HEK293 (cell line): ENCODE results near the gene CCDC85C.
A peak's percentile ranks its signal among the peaks of the same experiment; 100 is the strongest.

Experiments used
- CTCF ChIA-PET: fragments of 350-600 bp; formaldehyde crosslinking; extraction: SDS; loops from one replicate; lab custom pipeline; 2021; ENCODE audit warnings: antibody characterized with exemption; lab: Yijun Ruan, JAX
- POLR2A ChIA-PET: fragments of 300-600 bp; formaldehyde crosslinking; extraction: SDS; loops from one replicate; lab custom pipeline; 2020; ENCODE audit warnings: antibody characterized with exemption, inconsistent platforms; lab: Yijun Ruan, JAX
- H3K27ac ChIP-seq: fragments of 200-500 bp; sonication (Bioruptor generic); 2 replicates; pipeline ENCODE4 v1.5.1; 2014; ENCODE audit warnings: low read depth, low read length, control low read depth, inconsistent platforms; ENCODE audit errors: extremely low read depth
- H3K36me3 ChIP-seq, 2 experiments: fragments of 200-500 bp in 1 of 2; sonication (Bioruptor generic) in 1 of 2; 1 replicate in 1 of 2; 2 replicates in 1 of 2; pipeline ENCODE4 v1.5.1; 2014 to 2017; ENCODE audit warnings: inconsistent platforms in 2 of 2, low read length in 2 of 2; ENCODE audit not compliant: control insufficient read depth in 2 of 2, insufficient read depth in 1 of 2
- H3K4me1 ChIP-seq: fragments of 200-500 bp; sonication (Bioruptor generic); 2 replicates; pipeline ENCODE4 v1.5.1; 2014; ENCODE audit warnings: mild to moderate bottlenecking, low read length, inconsistent platforms; ENCODE audit not compliant: control insufficient read depth, insufficient read depth
- H3K4me3 ChIP-seq: 2 replicates; pipeline ENCODE4 v1.5.1; 2011; ENCODE audit warnings: low read depth, mild to moderate bottlenecking, control low read depth, low read length, moderate library complexity
- H3K9me3 ChIP-seq: fragments of 200-500 bp; sonication (Bioruptor generic); 2 replicates; pipeline ENCODE4 v1.5.1; 2014; ENCODE audit warnings: low read depth, low read length, inconsistent platforms; ENCODE audit not compliant: control insufficient read depth, insufficient read depth
- EGR2 ChIP-seq: fragments of 450-650 bp; formaldehyde crosslinking; IDR thresholded peaks from 2 replicates; pipeline ENCODE4 v1.5.1; 2016; ENCODE audit warnings: low read depth, missing biosample characterization, missing genetic modification characterization
- OSR2 ChIP-seq: fragments of 450-650 bp; formaldehyde crosslinking; IDR thresholded peaks from 2 replicates; pipeline ENCODE4 v1.5.1; 2016; ENCODE audit warnings: missing biosample characterization, missing genetic modification characterization
- PRDM1 ChIP-seq: fragments of 450-650 bp; formaldehyde crosslinking; IDR thresholded peaks from 2 replicates; pipeline ENCODE4; 2016; ENCODE audit warnings: missing biosample characterization, missing genetic modification characterization
- REPIN1 ChIP-seq: fragments of 450-650 bp; formaldehyde crosslinking; IDR thresholded peaks from 2 replicates; pipeline ENCODE4 v1.5.1; 2017; ENCODE audit warnings: missing biosample characterization, missing genetic modification characterization, low read depth
- SP7 ChIP-seq: fragments of 450-650 bp; formaldehyde crosslinking; IDR thresholded peaks from 2 replicates; pipeline ENCODE4 v1.5.1; 2016; ENCODE audit warnings: missing biosample characterization, missing genetic modification characterization
- ZBTB1 ChIP-seq: fragments of 450-650 bp; formaldehyde crosslinking; IDR thresholded peaks from 2 replicates; pipeline ENCODE4 v1.5.1; 2016; ENCODE audit warnings: missing biosample characterization, missing genetic modification characterization
- ZBTB21 ChIP-seq: fragments of 450-650 bp; formaldehyde crosslinking; IDR thresholded peaks from 2 replicates; pipeline ENCODE4 v1.5.1; 2017; ENCODE audit warnings: missing biosample characterization, missing genetic modification characterization
- ZBTB8A ChIP-seq: fragments of 450-650 bp; formaldehyde crosslinking; IDR thresholded peaks from 2 replicates; pipeline ENCODE4 v1.5.1; 2016; ENCODE audit warnings: missing biosample characterization, missing genetic modification characterization
- ZEB2 ChIP-seq: fragments of 450-650 bp; formaldehyde crosslinking; IDR thresholded peaks from 2 replicates; pipeline ENCODE4 v1.5.1; 2016; ENCODE audit warnings: missing biosample characterization, missing genetic modification characterization
- ZFHX2 ChIP-seq: fragments of 450-650 bp; formaldehyde crosslinking; conservative IDR thresholded peaks from 2 replicates; pipeline ENCODE4 v1.5.1; 2016; ENCODE audit warnings: missing biosample characterization, missing genetic modification characterization
- ZIC2 ChIP-seq: fragments of 450-650 bp; formaldehyde crosslinking; IDR thresholded peaks from 2 replicates; pipeline ENCODE4 v1.5.1; 2016; ENCODE audit warnings: missing biosample characterization, missing genetic modification characterization
- ZNF140 ChIP-seq: fragments of 450-650 bp; formaldehyde crosslinking; IDR thresholded peaks from 2 replicates; pipeline ENCODE4 v1.5.1; 2016; ENCODE audit warnings: missing biosample characterization, missing genetic modification characterization
- ZNF2 ChIP-seq: fragments of 450-650 bp; formaldehyde crosslinking; IDR thresholded peaks from 2 replicates; pipeline ENCODE4 v1.5.1; 2016; ENCODE audit warnings: missing biosample characterization, missing genetic modification characterization
- ZNF24 ChIP-seq: fragments of 450-650 bp; formaldehyde crosslinking; IDR thresholded peaks from 2 replicates; pipeline ENCODE4 v1.5.1; 2016; ENCODE audit warnings: missing biosample characterization, missing genetic modification characterization
- ZNF341 ChIP-seq: fragments of 450-650 bp; formaldehyde crosslinking; IDR thresholded peaks from 2 replicates; pipeline ENCODE4; 2016; ENCODE audit warnings: low read depth, missing biosample characterization, missing genetic modification characterization
- ZNF350 ChIP-seq: fragments of 450-650 bp; formaldehyde crosslinking; IDR thresholded peaks from 2 replicates; pipeline ENCODE4 v1.5.0; 2017; ENCODE audit warnings: missing biosample characterization, mild to moderate bottlenecking, missing genetic modification characterization
- ZNF366 ChIP-seq: fragments of 450-650 bp; formaldehyde crosslinking; conservative IDR thresholded peaks from 2 replicates; pipeline ENCODE4 v1.5.1; 2016; ENCODE audit warnings: missing biosample characterization, missing genetic modification characterization
- ZNF394 ChIP-seq: fragments of 450-650 bp; formaldehyde crosslinking; IDR thresholded peaks from 2 replicates; pipeline ENCODE4 v1.5.1; 2016; ENCODE audit warnings: missing biosample characterization, missing genetic modification characterization, mild to moderate bottlenecking, moderate library complexity, borderline replicate concordance
- ZNF510 ChIP-seq: fragments of 450-650 bp; formaldehyde crosslinking; IDR thresholded peaks from 2 replicates; pipeline ENCODE4 v1.5.1; 2018; ENCODE audit warnings: mild to moderate bottlenecking, missing genetic modification characterization, missing biosample characterization; ENCODE audit not compliant: insufficient replicate concordance
- ZNF530 ChIP-seq: fragments of 450-650 bp; formaldehyde crosslinking; IDR thresholded peaks from 2 replicates; pipeline ENCODE4 v1.5.1; 2016; ENCODE audit warnings: low read depth, missing biosample characterization, missing genetic modification characterization
- ZNF600 ChIP-seq: fragments of 450-650 bp; formaldehyde crosslinking; IDR thresholded peaks from 2 replicates; pipeline ENCODE4 v1.5.1; 2016; ENCODE audit warnings: missing biosample characterization, missing genetic modification characterization
- ZNF629 ChIP-seq: fragments of 450-650 bp; formaldehyde crosslinking; IDR thresholded peaks from 2 replicates; pipeline ENCODE4 v1.5.1; 2017; ENCODE audit warnings: missing biosample characterization, missing genetic modification characterization
- ZNF654 ChIP-seq: fragments of 450-650 bp; formaldehyde crosslinking; IDR thresholded peaks from 2 replicates; pipeline ENCODE4 v1.5.1; 2016; ENCODE audit warnings: low read depth, missing biosample characterization, missing genetic modification characterization
- ZNF660 ChIP-seq: fragments of 450-650 bp; IDR thresholded peaks from 2 replicates; pipeline ENCODE4 v1.5.1; 2018; ENCODE audit warnings: missing biosample characterization, mild to moderate bottlenecking, missing genetic modification characterization
- ZNF677 ChIP-seq: fragments of 450-650 bp; IDR thresholded peaks from 2 replicates; pipeline ENCODE4 v1.5.0; 2018; ENCODE audit warnings: missing biosample characterization, mild to moderate bottlenecking, missing genetic modification characterization, moderate library complexity
- ZNF76 ChIP-seq: fragments of 450-650 bp; formaldehyde crosslinking; IDR thresholded peaks from 2 replicates; pipeline ENCODE4; 2016; ENCODE audit warnings: low read depth, missing biosample characterization, missing genetic modification characterization, borderline replicate concordance
- ZNF785 ChIP-seq: fragments of 450-650 bp; formaldehyde crosslinking; IDR thresholded peaks from 2 replicates; pipeline ENCODE4 v1.5.1; 2016; ENCODE audit warnings: missing biosample characterization, missing genetic modification characterization
- ZSCAN16 ChIP-seq: fragments of 450-650 bp; formaldehyde crosslinking; IDR thresholded peaks from 2 replicates; pipeline ENCODE4 v1.5.1; 2016; ENCODE audit warnings: missing biosample characterization, missing genetic modification characterization
- TF ChIP-seq, protein P1 (sequence below): fragments of 450-650 bp; formaldehyde crosslinking; IDR thresholded peaks from 2 replicates; pipeline ENCODE4 v1.5.1; 2016; ENCODE audit warnings: missing biosample characterization, missing genetic modification characterization
- TF ChIP-seq, protein P2 (sequence below): fragments of 450-650 bp; formaldehyde crosslinking; IDR thresholded peaks from 2 replicates; pipeline ENCODE4 v1.5.1; 2016; ENCODE audit warnings: missing biosample characterization, missing genetic modification characterization
- TF ChIP-seq, protein P3 (sequence below): fragments of 450-650 bp; formaldehyde crosslinking; IDR thresholded peaks from 2 replicates; pipeline ENCODE4 v1.5.1; 2017; ENCODE audit warnings: missing biosample characterization, missing genetic modification characterization
- TF ChIP-seq, protein P4 (sequence below): fragments of 450-650 bp; formaldehyde crosslinking; IDR thresholded peaks from 2 replicates; pipeline ENCODE4 v1.5.1; 2016; ENCODE audit warnings: missing biosample characterization, missing genetic modification characterization
- TF ChIP-seq, protein P5 (sequence below): fragments of 450-650 bp; formaldehyde crosslinking; IDR thresholded peaks from 2 replicates; pipeline ENCODE4 v1.5.1; 2016; ENCODE audit warnings: missing biosample characterization, missing genetic modification characterization

The CCDC85C gene

DNA sequence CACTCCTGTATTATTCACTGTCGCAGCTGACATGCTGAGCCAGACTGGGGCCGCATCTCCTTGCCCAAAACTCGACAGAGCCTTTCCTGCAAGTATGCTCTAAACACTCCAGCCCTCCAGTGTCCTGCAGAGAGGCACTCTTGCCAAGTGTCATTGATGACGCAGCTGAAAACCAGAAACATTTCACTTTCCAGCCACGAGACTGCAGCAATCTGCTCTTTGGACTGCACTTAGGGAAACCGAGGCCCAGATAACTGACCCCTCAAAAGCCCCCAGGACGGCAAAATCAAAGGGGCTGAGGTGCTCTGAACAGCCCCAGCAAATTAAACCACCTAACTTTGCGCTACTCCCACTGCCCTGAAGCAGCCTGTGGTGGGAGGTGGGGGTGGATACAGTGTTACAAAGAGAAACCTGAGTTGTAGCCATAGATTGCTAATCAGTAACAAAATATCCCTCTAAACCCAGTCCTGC, 2.6 kb downstream of the CCDC85C start:
- CTCF ChIA-PET, result interaction anchor here (0.7 to 2.0 kb wide), 6 partner anchors 10 to 77 kb away, joined by 3 to 6 read pairs (median 4); no protein-coding TSS in a partner anchor

DNA sequence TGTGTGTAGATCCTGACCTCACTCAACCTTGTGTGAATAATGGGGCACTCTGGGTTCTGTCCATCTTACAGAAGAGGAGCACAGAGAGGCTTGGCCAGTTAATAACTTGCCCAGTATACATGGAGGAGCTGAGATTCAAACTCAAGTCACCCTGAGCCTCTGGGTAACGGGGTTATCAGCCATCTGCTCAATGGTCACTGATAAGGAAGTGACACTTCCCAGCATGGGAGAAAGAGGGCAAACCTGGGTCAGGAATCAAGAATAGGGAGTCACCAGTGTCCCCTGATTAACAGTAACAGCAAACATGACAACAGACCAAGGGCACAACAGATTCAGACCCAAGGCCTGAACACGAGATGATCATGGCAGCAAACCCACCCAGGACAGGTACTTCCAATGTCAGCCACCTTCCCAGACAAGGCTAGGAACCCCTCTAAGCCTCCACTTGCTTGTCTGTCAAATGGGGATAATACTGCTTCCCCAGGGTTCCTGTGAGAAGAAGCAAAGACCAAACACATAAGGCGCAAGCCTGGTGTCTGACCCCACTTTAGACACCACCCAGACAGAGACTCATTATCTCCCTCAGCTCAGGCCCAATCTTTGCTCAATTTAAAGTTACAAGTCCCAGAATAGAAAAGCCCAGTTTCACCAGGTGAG, 3.6 kb downstream of the CCDC85C start:
- Histone ChIP-seq H3K4me1 (peaks cover 10% of the 10 kb centered on the region), H3K27ac (no peak overlapping the region), H3K9me3 (no peaks in the 10 kb centered on the region), H3K36me3 (peaks cover 0 to 4% of the 10 kb centered on the region in 2 experiments; a peak in 1 of 3 replicates), H3K4me3 (no peak overlapping the region)
- ChIA-PET CTCF (interaction anchor here (0.7 to 2.0 kb wide), 5 partner anchors 9 to 458 kb away, joined by 3 to 6 read pairs (median 3); no protein-coding TSS in a partner anchor), POLR2A (no interaction called here)
- TF ChIP-seq ZNF677 (tag by site-specific recombination) (no peak), ZNF76 (tag by site-specific recombination) (no peak), ZFHX2 (tag by site-specific recombination) (no peak), ZNF350 (no peak), ZNF366 (tag by site-specific recombination) (no peak), ZNF24 (tag by site-specific recombination) (no peak), ZNF785 (tag by site-specific recombination) (no peak), OSR2 (no peak), REPIN1 (no peak)
- TF ChIP-seq, protein P1, sequence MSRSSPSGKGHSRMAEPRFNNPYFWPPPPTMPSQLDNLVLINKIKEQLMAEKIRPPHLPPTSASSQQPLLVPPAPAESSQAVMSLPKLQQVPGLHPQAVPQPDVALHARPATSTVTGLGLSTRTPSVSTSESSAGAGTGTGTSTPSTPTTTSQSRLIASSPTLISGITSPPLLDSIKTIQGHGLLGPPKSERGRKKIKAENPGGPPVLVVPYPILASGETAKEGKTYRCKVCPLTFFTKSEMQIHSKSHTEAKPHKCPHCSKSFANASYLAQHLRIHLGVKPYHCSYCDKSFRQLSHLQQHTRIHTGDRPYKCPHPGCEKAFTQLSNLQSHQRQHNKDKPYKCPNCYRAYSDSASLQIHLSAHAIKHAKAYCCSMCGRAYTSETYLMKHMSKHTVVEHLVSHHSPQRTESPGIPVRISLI (tag by site-specific recombination), result no peak
- TF ChIP-seq, protein P2, sequence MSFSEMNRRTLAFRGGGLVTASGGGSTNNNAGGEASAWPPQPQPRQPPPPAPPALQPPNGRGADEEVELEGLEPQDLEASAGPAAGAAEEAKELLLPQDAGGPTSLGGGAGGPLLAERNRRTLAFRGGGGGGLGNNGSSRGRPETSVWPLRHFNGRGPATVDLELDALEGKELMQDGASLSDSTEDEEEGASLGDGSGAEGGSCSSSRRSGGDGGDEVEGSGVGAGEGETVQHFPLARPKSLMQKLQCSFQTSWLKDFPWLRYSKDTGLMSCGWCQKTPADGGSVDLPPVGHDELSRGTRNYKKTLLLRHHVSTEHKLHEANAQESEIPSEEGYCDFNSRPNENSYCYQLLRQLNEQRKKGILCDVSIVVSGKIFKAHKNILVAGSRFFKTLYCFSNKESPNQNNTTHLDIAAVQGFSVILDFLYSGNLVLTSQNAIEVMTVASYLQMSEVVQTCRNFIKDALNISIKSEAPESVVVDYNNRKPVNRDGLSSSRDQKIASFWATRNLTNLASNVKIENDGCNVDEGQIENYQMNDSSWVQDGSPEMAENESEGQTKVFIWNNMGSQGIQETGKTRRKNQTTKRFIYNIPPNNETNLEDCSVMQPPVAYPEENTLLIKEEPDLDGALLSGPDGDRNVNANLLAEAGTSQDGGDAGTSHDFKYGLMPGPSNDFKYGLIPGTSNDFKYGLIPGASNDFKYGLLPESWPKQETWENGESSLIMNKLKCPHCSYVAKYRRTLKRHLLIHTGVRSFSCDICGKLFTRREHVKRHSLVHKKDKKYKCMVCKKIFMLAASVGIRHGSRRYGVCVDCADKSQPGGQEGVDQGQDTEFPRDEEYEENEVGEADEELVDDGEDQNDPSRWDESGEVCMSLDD, result no peak

More for the DNA sequence above, 2.6 kb downstream of the CCDC85C start:
- Histone ChIP-seq H3K36me3 (peaks cover 0 to 4% of the 10 kb centered on the region in 2 experiments; a peak in 1 of 3 replicates), H3K4me3 (no peak overlapping the region), H3K27ac (peak overlapping the region; percentile 22; the same call in 1 of the 2 replicates), H3K4me1 (peaks cover 15% of the 10 kb centered on the region), H3K9me3 (no peaks in the 10 kb centered on the region)
- TF ChIP-seq SP7 (tag by site-specific recombination) (0 out of 2 replicates have a peak, but pooled peaks have one; percentile 26), ZNF2 (tag by site-specific recombination) (0 out of 2 replicates have a peak, but pooled peaks have one; percentile 11), ZNF394 (tag by site-specific recombination) (0 out of 2 replicates have a peak, but pooled peaks have one; percentile 38), ZBTB1 (tag by site-specific recombination) (no peak), ZNF629 (peak; percentile 84), ZNF76 (tag by site-specific recombination) (no peak), ZNF654 (no peak), ZIC2 (tag by site-specific recombination) (peak; percentile 91), ZNF660 (tag by site-specific recombination) (peak; percentile 28; the same call in 1 of the 2 replicates), ZNF140 (tag by site-specific recombination) (no peak), PRDM1 (tag by site-specific recombination) (0 out of 2 replicates have a peak, but pooled peaks have one; percentile 29), ZSCAN16 (tag by site-specific recombination) (0 out of 2 replicates have a peak, but pooled peaks have one; percentile 44), ZFHX2 (tag by site-specific recombination) (peak; percentile 92), ZEB2 (tag by site-specific recombination) (peak; percentile 23; the same call in 1 of the 2 replicates), ZNF600 (tag by site-specific recombination) (peak; percentile 58; the same call in 1 of the 2 replicates), ZBTB8A (peak; percentile 85), EGR2 (tag by site-specific recombination) (peak; percentile 92), ZNF341 (tag by site-specific recombination) (peak; percentile 50; the same call in 1 of the 2 replicates), ZBTB21 (tag by site-specific recombination) (peak; percentile 68), ZNF510 (tag by site-specific recombination) (no peak), ZNF530 (no peak)
- TF ChIP-seq, protein P3, sequence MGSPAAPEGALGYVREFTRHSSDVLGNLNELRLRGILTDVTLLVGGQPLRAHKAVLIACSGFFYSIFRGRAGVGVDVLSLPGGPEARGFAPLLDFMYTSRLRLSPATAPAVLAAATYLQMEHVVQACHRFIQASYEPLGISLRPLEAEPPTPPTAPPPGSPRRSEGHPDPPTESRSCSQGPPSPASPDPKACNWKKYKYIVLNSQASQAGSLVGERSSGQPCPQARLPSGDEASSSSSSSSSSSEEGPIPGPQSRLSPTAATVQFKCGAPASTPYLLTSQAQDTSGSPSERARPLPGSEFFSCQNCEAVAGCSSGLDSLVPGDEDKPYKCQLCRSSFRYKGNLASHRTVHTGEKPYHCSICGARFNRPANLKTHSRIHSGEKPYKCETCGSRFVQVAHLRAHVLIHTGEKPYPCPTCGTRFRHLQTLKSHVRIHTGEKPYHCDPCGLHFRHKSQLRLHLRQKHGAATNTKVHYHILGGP, result no peak
- TF ChIP-seq, protein P4, sequence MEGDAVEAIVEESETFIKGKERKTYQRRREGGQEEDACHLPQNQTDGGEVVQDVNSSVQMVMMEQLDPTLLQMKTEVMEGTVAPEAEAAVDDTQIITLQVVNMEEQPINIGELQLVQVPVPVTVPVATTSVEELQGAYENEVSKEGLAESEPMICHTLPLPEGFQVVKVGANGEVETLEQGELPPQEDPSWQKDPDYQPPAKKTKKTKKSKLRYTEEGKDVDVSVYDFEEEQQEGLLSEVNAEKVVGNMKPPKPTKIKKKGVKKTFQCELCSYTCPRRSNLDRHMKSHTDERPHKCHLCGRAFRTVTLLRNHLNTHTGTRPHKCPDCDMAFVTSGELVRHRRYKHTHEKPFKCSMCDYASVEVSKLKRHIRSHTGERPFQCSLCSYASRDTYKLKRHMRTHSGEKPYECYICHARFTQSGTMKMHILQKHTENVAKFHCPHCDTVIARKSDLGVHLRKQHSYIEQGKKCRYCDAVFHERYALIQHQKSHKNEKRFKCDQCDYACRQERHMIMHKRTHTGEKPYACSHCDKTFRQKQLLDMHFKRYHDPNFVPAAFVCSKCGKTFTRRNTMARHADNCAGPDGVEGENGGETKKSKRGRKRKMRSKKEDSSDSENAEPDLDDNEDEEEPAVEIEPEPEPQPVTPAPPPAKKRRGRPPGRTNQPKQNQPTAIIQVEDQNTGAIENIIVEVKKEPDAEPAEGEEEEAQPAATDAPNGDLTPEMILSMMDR (tag by site-specific recombination), result 0 out of 2 replicates have a peak, but pooled peaks have one; percentile 7
- TF ChIP-seq, protein P5, sequence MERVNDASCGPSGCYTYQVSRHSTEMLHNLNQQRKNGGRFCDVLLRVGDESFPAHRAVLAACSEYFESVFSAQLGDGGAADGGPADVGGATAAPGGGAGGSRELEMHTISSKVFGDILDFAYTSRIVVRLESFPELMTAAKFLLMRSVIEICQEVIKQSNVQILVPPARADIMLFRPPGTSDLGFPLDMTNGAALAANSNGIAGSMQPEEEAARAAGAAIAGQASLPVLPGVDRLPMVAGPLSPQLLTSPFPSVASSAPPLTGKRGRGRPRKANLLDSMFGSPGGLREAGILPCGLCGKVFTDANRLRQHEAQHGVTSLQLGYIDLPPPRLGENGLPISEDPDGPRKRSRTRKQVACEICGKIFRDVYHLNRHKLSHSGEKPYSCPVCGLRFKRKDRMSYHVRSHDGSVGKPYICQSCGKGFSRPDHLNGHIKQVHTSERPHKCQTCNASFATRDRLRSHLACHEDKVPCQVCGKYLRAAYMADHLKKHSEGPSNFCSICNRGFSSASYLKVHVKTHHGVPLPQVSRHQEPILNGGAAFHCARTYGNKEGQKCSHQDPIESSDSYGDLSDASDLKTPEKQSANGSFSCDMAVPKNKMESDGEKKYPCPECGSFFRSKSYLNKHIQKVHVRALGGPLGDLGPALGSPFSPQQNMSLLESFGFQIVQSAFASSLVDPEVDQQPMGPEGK (tag by site-specific recombination), result 0 out of 2 replicates have a peak, but pooled peaks have one; percentile 18
- POLR2A ChIA-PET, result no interaction called here
